Peyer's patch (tissue), 4 donors: ENCODE results near the gene KCNN4. TPM values are rescaled to one million over a fixed set of nuclear protein-coding genes. Genes with fewer than 3 reads are reported as not detected.
"Not testable (repeated sequence)": the region's sequence is repeated elsewhere in the genome, so short reads cannot be mapped to it uniquely, and the experiment has no call there.

Source experiments
- DNase-seq, 3 donors: peaks; one replicate each; pipeline ENCODE4 v3.0.0-alpha.2; 2017 to 2019
- H3K27ac ChIP-seq, 4 donors: fragments of 200-600 bp; sonication (generic); one replicate each; pipeline ENCODE4 v1.5.1; 2016 to 2019
- H3K27me3 ChIP-seq, 2 donors: fragments of 200-600 bp; sonication (generic); one replicate each; pipeline ENCODE4 v1.5.1; 2019
- H3K36me3 ChIP-seq, 3 donors: fragments of 200-600 bp; sonication (generic); one replicate each; pipeline ENCODE4 v1.5.1; 2016 to 2019
- H3K4me1 ChIP-seq, 4 donors: fragments of 200-600 bp; sonication (generic); one replicate each; pipeline ENCODE4 v1.5.1; 2016 to 2019
- H3K4me3 ChIP-seq, 4 donors: fragments of 200-600 bp; sonication (generic); 1 replicate in 3 of 4; 2 replicates in 1 of 4; pipeline ENCODE4 v1.5.1; 2016 to 2019; ENCODE audit warnings: mild to moderate bottlenecking in 1 of 4
- H3K9me3 ChIP-seq, 4 donors: fragments of 200-600 bp; sonication (generic); one replicate each; pipeline ENCODE4 v1.5.1; 2016 to 2019; ENCODE audit warnings: mild to moderate bottlenecking in 1 of 4
- POLR2A ChIP-seq, 2 donors: fragments of 450-650 bp; IDR thresholded peaks; one replicate each; pipeline ENCODE4 v1.5.1; 2017; ENCODE audit warnings: antibody characterized with exemption in 2 of 2, mild to moderate bottlenecking in 2 of 2, moderate library complexity in 2 of 2
- total RNA-seq, 4 donors: library from RNA; depleted of rRNA; stranded (reverse); fragments of >200 nt; gene quantifications; one replicate each; pipeline ENCODE4 v1.1.0, GENCODE V29; 2016
- TF ChIP-seq, protein P1 (sequence below), 6 experiments: fragments of 450-650 bp in 4 of 6; fragments of 200-600 bp in 2 of 6; sonication (generic) in 1 of 6; IDR thresholded peaks; one replicate each; pipeline ENCODE4 v1.5.1; 2017 to 2019; ENCODE audit warnings: antibody characterized with exemption in 6 of 6, mild to moderate bottlenecking in 3 of 6, moderate library complexity in 1 of 6

KCNN4 gene
- total RNA-seq, 4 donors from 2014 or later: 5.1 to 54.5 (median 33.1) TPM

DNA sequence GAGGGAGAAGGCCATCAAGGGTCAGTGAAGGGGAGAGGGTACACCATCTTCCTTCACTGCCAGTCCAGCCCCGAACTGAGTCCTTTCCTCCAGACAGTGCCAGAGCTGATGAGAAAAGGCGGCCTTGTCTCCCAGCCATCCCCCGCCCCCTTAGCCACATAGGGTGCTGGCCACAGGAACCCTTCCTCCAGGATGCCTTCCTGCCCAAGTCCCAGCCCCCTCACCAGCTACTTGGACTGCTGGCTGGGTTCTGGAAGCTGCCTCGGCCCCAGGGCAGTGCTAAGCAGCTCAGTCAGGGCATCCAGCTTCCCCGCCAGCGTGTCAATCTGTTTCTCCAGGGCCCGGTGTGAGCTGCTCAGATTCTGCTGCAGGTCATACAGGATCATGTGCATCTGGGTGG lies 13.5 kb downstream of the KCNN4 start:
- Histone ChIP-seq H3K9me3 (no peaks in the 10 kb centered on the region), H3K36me3 (no peaks in the 10 kb centered on the region), H3K4me3 (no peak overlapping the region), H3K27ac (peak overlapping the region in 2 of 4 donors; percentile 60 to 81), H3K27me3 (no peaks in the 10 kb centered on the region), H3K4me1 (peaks cover 2 to 24% (median 17%) of the 10 kb centered on the region in 4 donors)
- no peak for TF ChIP-seq POLR2A (IDR thresholded peaks at IDR 0.05)
- TF ChIP-seq, protein P1, sequence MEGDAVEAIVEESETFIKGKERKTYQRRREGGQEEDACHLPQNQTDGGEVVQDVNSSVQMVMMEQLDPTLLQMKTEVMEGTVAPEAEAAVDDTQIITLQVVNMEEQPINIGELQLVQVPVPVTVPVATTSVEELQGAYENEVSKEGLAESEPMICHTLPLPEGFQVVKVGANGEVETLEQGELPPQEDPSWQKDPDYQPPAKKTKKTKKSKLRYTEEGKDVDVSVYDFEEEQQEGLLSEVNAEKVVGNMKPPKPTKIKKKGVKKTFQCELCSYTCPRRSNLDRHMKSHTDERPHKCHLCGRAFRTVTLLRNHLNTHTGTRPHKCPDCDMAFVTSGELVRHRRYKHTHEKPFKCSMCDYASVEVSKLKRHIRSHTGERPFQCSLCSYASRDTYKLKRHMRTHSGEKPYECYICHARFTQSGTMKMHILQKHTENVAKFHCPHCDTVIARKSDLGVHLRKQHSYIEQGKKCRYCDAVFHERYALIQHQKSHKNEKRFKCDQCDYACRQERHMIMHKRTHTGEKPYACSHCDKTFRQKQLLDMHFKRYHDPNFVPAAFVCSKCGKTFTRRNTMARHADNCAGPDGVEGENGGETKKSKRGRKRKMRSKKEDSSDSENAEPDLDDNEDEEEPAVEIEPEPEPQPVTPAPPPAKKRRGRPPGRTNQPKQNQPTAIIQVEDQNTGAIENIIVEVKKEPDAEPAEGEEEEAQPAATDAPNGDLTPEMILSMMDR (IDR thresholded peaks at IDR 0.05): no peak
- no peak for DNase-seq

DNA sequence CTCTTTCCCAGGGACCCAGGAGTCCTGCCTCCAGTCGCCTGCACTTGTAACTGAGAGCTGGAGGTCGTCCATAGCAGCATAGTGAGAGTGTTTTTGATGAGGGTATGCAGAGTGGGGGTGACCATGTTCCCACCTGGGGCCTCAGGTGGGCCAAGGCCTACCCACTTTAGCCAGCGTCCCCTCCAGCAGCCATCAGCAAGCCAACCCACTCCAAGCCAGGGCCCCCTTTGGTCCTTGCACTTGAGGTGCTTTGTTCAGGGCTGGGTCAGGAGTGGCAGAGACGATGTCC lies 14.1 kb downstream of the KCNN4 start:
- H3K4me1 ChIP-seq: peaks cover 2 to 24% (median 17%) of the 10 kb centered on the region in 4 donors
- H3K4me3 ChIP-seq: no peak overlapping the region
- no peaks in the 10 kb centered on the region for H3K36me3 ChIP-seq
- H3K27me3 ChIP-seq: no peaks in the 10 kb centered on the region
- no peaks in the 10 kb centered on the region for H3K9me3 ChIP-seq
- no peak for TF ChIP-seq POLR2A (IDR thresholded peaks at IDR 0.05)
- TF ChIP-seq, protein P1 (IDR thresholded peaks at IDR 0.05): peak in 1 of 6 experiments; percentile 0
- no peak for DNase-seq
- peak overlapping the region in 3 of 4 donors; percentile 36 to 81 (median 60) for H3K27ac ChIP-seq

DNA sequence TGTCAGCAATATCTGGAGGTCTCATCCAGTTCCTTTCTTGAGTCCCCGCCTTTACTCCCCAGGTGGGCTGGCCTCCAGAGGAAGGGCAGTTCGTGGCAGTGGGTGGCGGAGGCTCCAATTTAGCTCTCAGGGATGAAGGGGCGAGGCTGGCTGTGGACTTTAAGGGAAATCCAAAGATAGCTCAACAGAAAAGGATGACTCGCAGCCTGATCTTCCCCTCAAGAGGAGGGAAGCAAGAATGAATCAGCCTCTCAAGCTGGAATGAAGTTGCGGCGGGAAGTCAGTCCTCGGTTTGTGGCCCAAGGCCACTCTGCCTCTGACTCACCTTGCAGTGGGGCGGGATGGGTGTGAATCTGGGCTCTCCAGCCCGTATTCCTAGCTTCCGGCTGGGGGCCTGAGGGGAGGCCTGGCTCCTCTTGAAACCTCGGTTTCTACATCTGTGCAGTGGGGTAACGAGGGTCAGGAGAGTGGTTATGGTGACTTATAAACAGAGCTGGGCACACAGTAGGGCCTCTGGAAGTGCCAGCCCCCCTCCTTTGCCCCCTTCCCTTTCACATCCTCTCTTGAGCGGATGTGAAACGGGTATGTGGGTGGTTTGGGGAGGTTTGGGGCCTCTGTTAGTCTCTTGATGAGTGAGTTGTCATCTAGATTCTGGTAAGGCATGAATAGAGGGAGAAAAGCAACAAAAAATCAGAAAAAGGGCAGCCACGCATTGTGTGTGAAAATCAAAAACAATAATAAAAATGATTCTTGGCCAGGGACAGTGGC lies 15.5 kb downstream of the KCNN4 start:
- Histone ChIP-seq H3K9me3 (no peaks in the 10 kb centered on the region), H3K4me1 (peaks cover 2 to 24% (median 17%) of the 10 kb centered on the region in 4 donors), H3K27me3 (no peaks in the 10 kb centered on the region), H3K36me3 (no peaks in the 10 kb centered on the region), H3K27ac (peak overlapping the region; percentile 8 to 81 (median 64)), H3K4me3 (no peak overlapping the region)
- TF ChIP-seq, protein P1 (IDR thresholded peaks at IDR 0.05): no peak
- no peak for TF ChIP-seq POLR2A (IDR thresholded peaks at IDR 0.05)
- peak in 2 of 3 donors; percentile 80 to 85 for DNase-seq

DNA sequence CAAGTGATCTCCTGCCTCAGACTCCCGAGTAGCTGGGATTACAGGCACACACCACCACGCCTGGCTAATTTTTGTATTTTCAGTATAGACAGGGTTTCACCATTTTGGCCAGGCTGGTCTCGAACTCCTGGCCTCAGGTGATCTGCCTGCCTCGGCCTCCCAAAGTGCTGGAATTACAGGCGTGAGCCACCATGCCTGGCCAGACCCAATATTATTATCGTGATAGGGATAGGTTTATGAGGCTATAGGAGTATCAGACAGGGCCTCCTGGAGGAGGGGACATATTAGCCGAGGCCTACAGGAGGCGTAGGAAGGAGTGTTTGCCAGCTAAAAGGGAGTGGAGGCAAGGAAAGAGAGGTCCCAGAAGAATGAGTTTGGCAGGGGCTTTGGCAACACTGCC lies 16.1 kb downstream of the KCNN4 start:
- peak overlapping the region; percentile 8 to 81 (median 64) for H3K27ac ChIP-seq
- DNase-seq: not testable (repeated sequence)

DNA sequence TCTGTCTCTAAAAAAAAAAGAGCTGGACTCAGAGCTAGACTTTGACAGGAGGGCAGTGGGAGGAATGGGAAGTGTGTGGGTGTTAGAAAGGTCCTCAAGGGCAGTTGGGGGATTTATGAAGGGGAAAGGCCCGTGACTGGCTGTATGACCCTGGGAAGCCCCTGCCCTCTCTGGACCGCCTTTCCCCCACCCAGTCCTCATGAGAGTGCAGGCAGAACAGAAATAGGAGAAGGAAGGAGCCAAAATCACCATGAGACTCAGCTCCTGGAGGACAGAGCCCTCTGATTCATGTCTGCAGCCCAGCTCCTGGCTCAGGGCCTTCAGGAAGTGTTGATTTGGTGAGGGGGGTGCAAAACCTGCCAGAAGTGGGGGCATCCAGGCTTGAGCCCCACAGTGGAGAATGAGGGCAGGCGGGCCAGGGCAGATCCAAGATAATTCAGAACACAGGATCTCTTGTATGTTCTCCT lies 17.3 kb downstream of the KCNN4 start:
- Histone ChIP-seq H3K4me3 (no peak overlapping the region), H3K9me3 (no peaks in the 10 kb centered on the region), H3K36me3 (no peaks in the 10 kb centered on the region), H3K27ac (peak overlapping the region in 1 of 4 donors; percentile 32), H3K27me3 (no peaks in the 10 kb centered on the region), H3K4me1 (peaks cover 2 to 24% (median 17%) of the 10 kb centered on the region in 4 donors)
- TF ChIP-seq, protein P1 (IDR thresholded peaks at IDR 0.05): no peak
- TF ChIP-seq POLR2A (IDR thresholded peaks at IDR 0.05): no peak
- DNase-seq: no peak

More for the DNA sequence above, 16.1 kb downstream of the KCNN4 start:
- not testable (repeated sequence) for H3K36me3 ChIP-seq, H3K9me3 ChIP-seq, H3K27me3 ChIP-seq, H3K4me3 ChIP-seq
- peaks cover 2 to 24% (median 17%) of the 10 kb centered on the region in 4 donors for H3K4me1 ChIP-seq

DNA sequence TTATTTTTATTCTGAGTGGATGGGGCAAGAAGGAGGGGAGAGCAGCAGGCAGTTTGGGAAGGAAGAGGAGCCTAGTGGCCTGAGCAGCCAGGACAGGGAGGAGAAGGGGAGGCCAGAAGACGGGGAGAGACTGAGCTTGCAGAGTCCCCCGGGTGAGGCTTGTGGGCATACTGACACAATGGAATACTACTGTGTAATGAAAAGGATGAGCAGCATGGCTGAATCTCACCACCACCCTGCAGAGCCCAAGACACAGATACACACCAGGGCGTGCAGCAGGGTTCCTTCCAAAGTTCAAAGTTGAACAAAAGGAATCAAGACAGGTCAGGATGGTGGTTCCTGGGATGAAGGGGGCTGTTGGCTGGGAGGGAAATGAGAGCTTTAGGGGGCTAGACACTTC lies 18.0 kb downstream of the KCNN4 start:
- no peak overlapping the region for H3K27ac ChIP-seq
- H3K9me3 ChIP-seq: no peaks in the 10 kb centered on the region
- no peak for TF ChIP-seq POLR2A (IDR thresholded peaks at IDR 0.05)
- TF ChIP-seq, protein P1 (IDR thresholded peaks at IDR 0.05): no peak
- peaks cover 2 to 24% (median 17%) of the 10 kb centered on the region in 4 donors for H3K4me1 ChIP-seq
- H3K36me3 ChIP-seq: no peaks in the 10 kb centered on the region
- DNase-seq: no peak
- no peaks in the 10 kb centered on the region for H3K27me3 ChIP-seq
- H3K4me3 ChIP-seq: no peak overlapping the region
